ENCODE data around the gene ZDHHC6.
A peak's percentile ranks its signal among the peaks of the same experiment; 100 is the strongest.

DNA sequence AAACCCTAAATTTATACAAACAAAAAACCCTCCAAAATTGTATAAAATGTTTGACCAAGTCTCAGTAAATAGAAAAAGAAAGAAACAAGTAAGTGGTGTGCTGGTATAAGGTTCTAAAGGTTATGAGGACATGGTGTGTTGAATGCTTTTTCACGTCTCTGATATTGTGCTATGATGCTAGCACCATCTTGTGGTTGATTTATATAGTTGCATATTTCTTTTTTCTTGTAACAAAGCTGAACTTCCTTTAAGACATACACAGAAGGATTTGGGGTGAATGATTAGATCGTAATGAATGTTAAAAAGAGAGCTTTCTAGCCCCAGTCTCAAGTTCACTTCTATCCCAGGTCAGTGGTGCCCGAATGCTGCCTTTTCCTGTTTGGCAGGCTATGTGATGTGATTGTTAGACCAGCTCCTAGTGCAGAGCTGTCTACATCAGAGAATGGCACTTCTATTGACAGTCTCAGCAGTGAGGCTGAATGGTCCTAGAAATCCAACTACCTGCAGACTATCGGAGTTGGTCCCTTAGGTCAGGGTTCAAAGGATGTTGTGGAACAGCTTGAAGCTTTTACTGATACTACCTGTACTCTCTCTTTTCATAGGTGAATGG lies 25.3 kb upstream of the ZDHHC6 start:
- TF ChIP-seq, protein P1, sequence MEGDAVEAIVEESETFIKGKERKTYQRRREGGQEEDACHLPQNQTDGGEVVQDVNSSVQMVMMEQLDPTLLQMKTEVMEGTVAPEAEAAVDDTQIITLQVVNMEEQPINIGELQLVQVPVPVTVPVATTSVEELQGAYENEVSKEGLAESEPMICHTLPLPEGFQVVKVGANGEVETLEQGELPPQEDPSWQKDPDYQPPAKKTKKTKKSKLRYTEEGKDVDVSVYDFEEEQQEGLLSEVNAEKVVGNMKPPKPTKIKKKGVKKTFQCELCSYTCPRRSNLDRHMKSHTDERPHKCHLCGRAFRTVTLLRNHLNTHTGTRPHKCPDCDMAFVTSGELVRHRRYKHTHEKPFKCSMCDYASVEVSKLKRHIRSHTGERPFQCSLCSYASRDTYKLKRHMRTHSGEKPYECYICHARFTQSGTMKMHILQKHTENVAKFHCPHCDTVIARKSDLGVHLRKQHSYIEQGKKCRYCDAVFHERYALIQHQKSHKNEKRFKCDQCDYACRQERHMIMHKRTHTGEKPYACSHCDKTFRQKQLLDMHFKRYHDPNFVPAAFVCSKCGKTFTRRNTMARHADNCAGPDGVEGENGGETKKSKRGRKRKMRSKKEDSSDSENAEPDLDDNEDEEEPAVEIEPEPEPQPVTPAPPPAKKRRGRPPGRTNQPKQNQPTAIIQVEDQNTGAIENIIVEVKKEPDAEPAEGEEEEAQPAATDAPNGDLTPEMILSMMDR (conservative IDR thresholded peaks at IDR 0.05; ENCODE audit: low read length): peak; percentile 89
- TF ChIP-seq EZH2phosphoT487 (IDR thresholded peaks at IDR 0.05; ENCODE audit: borderline replicate concordance, low read depth, low read length): no peak
